ENCODE data around the gene CCDC92. TPM values are rescaled to one million over a fixed set of nuclear protein-coding genes. Genes with fewer than 3 reads are reported as not detected.

CCDC92 gene
- total RNA-seq, 1 experiment from 2014 or later = 16.8 TPM

DNA sequence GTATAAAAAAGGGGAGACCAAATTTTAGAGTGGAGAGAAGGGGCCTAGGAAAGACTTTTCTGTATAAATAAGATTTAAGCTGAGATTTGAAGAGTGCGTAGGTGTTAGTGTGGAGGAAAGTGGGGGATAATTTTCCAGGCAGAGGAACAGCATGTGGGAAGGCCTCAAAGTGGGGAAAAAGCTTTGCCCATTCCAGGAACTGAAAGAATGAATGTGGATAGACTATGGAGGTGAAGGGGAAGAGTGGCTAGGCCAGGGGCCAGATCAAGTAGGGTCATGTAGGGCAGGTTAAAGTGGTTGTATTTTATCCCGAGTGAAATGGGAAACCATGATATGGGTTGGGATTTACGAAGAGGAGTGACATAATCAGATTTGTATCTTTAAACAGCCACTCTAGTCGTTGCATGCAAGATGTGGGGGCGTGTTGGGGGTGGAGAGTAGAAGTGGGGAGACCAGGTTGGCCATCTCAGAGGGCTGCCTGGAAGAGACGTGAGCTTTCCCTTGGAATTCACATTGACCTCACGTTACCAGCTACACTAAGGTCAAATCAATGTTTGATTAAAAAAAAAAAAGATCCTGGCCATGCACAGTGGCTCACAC, 3.7 kb upstream of the CCDC92 start:
- no peak for DNase-seq
- BruUV-seq (replicated peaks) = no TSS peak
- POLR2A ChIA-PET = no interaction called here
- TF ChIP-seq, protein P1, sequence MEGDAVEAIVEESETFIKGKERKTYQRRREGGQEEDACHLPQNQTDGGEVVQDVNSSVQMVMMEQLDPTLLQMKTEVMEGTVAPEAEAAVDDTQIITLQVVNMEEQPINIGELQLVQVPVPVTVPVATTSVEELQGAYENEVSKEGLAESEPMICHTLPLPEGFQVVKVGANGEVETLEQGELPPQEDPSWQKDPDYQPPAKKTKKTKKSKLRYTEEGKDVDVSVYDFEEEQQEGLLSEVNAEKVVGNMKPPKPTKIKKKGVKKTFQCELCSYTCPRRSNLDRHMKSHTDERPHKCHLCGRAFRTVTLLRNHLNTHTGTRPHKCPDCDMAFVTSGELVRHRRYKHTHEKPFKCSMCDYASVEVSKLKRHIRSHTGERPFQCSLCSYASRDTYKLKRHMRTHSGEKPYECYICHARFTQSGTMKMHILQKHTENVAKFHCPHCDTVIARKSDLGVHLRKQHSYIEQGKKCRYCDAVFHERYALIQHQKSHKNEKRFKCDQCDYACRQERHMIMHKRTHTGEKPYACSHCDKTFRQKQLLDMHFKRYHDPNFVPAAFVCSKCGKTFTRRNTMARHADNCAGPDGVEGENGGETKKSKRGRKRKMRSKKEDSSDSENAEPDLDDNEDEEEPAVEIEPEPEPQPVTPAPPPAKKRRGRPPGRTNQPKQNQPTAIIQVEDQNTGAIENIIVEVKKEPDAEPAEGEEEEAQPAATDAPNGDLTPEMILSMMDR (IDR thresholded peaks at IDR 0.05; ENCODE audit: insufficient read depth in 1 of 2, low read depth in 1 of 2, low read length in 1 of 2, severe bottlenecking in 1 of 2, unreplicated experiment in 1 of 2) = no peak
- no peaks in the 10 kb centered on the region for H3K9me3 Mint-ChIP-seq (ENCODE audit: unreplicated experiment)
- Histone ChIP-seq H3K4me1 (peaks cover 8% of the 10 kb centered on the region; the same call in 1 of the 2 replicates), H3K4me3 (ENCODE audit: low read depth, low read length) (no peak overlapping the region), H3K9me3 (no peaks in the 10 kb centered on the region), H3K27me3 (replicated peaks; ENCODE audit: control insufficient read depth, insufficient read depth, low read length) (no peaks in the 10 kb centered on the region), H3K36me3 (ENCODE audit: control insufficient read depth, insufficient read depth, low read length) (no peaks in the 10 kb centered on the region; the same call in 1 of the 2 replicates)
- CTCF ChIA-PET = no interaction called here
- peaks cover 54% of the 10 kb centered on the region for H3K36me3 Mint-ChIP-seq (ENCODE audit: insufficient read depth, unreplicated experiment)
- H3K27me3 Mint-ChIP-seq (ENCODE audit: insufficient read depth, unreplicated experiment) = no peaks in the 10 kb centered on the region
- H3K4me1 Mint-ChIP-seq (ENCODE audit: low read depth, unreplicated experiment) = peaks cover 15% of the 10 kb centered on the region
- no peak overlapping the region for H3K4me3 Mint-ChIP-seq (ENCODE audit: unreplicated experiment)
- intact Hi-C loops (cut with micrococcal nuclease; ENCODE audit: unreplicated experiment) = no loop called here
- H3K27ac Mint-ChIP-seq (ENCODE audit: unreplicated experiment) = peak overlapping the region; percentile 7

GRCh38 chr12:123973552-123974341, 1.1 kb upstream of the CCDC92 start:
- ChIA-PET CTCF (no interaction called here), POLR2A (no interaction called here)
- Histone ChIP-seq H3K9me3 (no peaks in the 10 kb centered on the region), H3K4me3 (ENCODE audit: low read depth, low read length) (peak overlapping the region; percentile 91), H3K4me1 (peaks cover 8% of the 10 kb centered on the region; the same call in 1 of the 2 replicates), H3K27me3 (replicated peaks; ENCODE audit: control insufficient read depth, insufficient read depth, low read length) (no peaks in the 10 kb centered on the region), H3K36me3 (ENCODE audit: control insufficient read depth, insufficient read depth, low read length) (no peaks in the 10 kb centered on the region; the same call in 1 of the 2 replicates)
- Mint-ChIP-seq H3K36me3 (ENCODE audit: insufficient read depth, unreplicated experiment) (peaks cover 45% of the 10 kb centered on the region), H3K27ac (ENCODE audit: unreplicated experiment) (peak overlapping the region; percentile 89), H3K9me3 (ENCODE audit: unreplicated experiment) (no peaks in the 10 kb centered on the region), H3K4me1 (ENCODE audit: low read depth, unreplicated experiment) (peaks cover 15% of the 10 kb centered on the region), H3K27me3 (ENCODE audit: insufficient read depth, unreplicated experiment) (no peaks in the 10 kb centered on the region), H3K4me3 (ENCODE audit: unreplicated experiment) (peak overlapping the region; percentile 96)
- DNase-seq = peak; percentile 53 to 63
- BruUV-seq (replicated peaks) = no TSS peak
- TF ChIP-seq, protein P1 (IDR thresholded peaks at IDR 0.05; ENCODE audit: insufficient read depth in 1 of 2, low read depth in 1 of 2, low read length in 1 of 2, severe bottlenecking in 1 of 2, unreplicated experiment in 1 of 2) = no peak
- intact Hi-C loops (cut with micrococcal nuclease; ENCODE audit: unreplicated experiment) = loop anchor here (2.0 kb wide), 1 partner anchor 107 kb away; no protein-coding TSS in a partner anchor

DNA sequence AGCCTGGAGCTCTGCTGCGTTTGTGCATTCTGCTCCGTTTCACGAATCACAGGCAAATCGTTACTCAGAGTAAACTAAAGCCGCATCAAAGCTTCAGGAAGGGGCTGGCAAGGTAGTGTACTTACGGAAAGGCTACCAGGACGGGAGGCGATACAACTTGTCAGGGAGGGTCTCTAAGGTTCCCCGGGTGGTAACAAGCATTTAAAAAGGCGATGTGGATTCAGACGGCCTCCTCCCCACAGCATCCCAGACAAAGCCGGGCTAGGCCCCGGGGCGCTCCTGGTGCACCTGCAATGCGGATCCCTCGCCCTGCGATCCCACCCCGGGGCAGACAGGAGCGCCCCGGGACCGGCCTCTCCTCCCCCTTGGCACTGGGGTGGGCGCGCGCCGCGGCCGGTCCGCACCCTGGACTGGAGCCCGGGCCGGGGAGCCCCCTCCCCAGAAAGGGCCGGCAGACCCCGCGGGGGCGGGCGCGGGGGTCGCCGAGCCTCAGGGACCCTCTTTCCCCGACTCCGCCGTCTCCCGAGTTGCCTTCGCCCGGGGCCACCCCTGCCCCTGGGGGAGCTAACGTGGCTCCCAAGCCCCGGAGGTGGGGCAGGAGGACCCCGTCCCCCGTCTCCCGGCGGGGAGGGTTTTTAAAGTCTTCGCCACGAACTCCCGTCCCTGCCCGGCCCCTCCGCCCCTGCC, 718 bp downstream of the CCDC92 start:
- intact Hi-C loops (cut with micrococcal nuclease; ENCODE audit: unreplicated experiment) = loop anchor here (2.0 kb wide), 1 partner anchor 105 kb away; no protein-coding TSS in a partner anchor
- no TSS peak for BruUV-seq (replicated peaks)
- H3K9me3 Mint-ChIP-seq (ENCODE audit: unreplicated experiment) = no peaks in the 10 kb centered on the region
- H3K4me3 Mint-ChIP-seq (ENCODE audit: unreplicated experiment) = peak overlapping the region; percentile 96
- CTCF ChIA-PET = no interaction called here
- no peaks in the 10 kb centered on the region for H3K27me3 Mint-ChIP-seq (ENCODE audit: insufficient read depth, unreplicated experiment)
- H3K27me3 ChIP-seq (replicated peaks; ENCODE audit: control insufficient read depth, insufficient read depth, low read length) = no peaks in the 10 kb centered on the region
- H3K9me3 ChIP-seq = no peaks in the 10 kb centered on the region
- peak; percentile 48 to 58 for DNase-seq
- H3K4me3 ChIP-seq (ENCODE audit: low read depth, low read length) = peak overlapping the region; percentile 91
- POLR2A ChIA-PET = no interaction called here
- H3K36me3 Mint-ChIP-seq (ENCODE audit: insufficient read depth, unreplicated experiment) = peaks cover 34% of the 10 kb centered on the region
- H3K4me1 ChIP-seq = peaks cover 8% of the 10 kb centered on the region; the same call in 1 of the 2 replicates
- peaks cover 15% of the 10 kb centered on the region for H3K4me1 Mint-ChIP-seq (ENCODE audit: low read depth, unreplicated experiment)
- TF ChIP-seq, protein P1 (IDR thresholded peaks at IDR 0.05; ENCODE audit: insufficient read depth in 1 of 2, low read depth in 1 of 2, low read length in 1 of 2, severe bottlenecking in 1 of 2, unreplicated experiment in 1 of 2) = no peak
- peak overlapping the region; percentile 92 for H3K27ac Mint-ChIP-seq (ENCODE audit: unreplicated experiment)
- no peaks in the 10 kb centered on the region; the same call in 1 of the 2 replicates for H3K36me3 ChIP-seq (ENCODE audit: control insufficient read depth, insufficient read depth, low read length)
